H9 (cell line): ENCODE measurements around the gene LPP. TPM values are rescaled to one million over a fixed set of nuclear protein-coding genes. Genes with fewer than 3 reads are reported as not detected.

Experiments
- DNase-seq: peaks from one replicate; pipeline ENCODE4 v3.0.0-alpha.2; 2017
- H2AFZ ChIP-seq: one replicate; pipeline ENCODE4 v1.6.1; 2013; ENCODE audit warnings: mild to moderate bottlenecking, low read length, control low read depth, moderate library complexity
- H2AK5ac ChIP-seq: 2 replicates; pipeline ENCODE4 v1.6.1; 2013; ENCODE audit warnings: low read length, control low read depth, mixed read lengths; ENCODE audit not compliant: insufficient read length
- H2BK120ac ChIP-seq: one replicate; pipeline ENCODE4 v1.6.1; 2013; ENCODE audit warnings: low read depth, mild to moderate bottlenecking, low read length, control low read depth, inconsistent platforms; ENCODE audit not compliant: poor library complexity, severe bottlenecking
- H2BK12ac ChIP-seq: 2 replicates; pipeline ENCODE4 v1.6.1; 2013; ENCODE audit warnings: low read length, control low read depth, mixed read lengths, low read depth; ENCODE audit not compliant: insufficient read length
- H2BK15ac ChIP-seq: 2 replicates; pipeline ENCODE4 v1.6.1; 2013; ENCODE audit warnings: low read depth, low read length, control low read depth
- H2BK20ac ChIP-seq: one replicate; pipeline ENCODE4 v1.6.1; 2013; ENCODE audit warnings: low read depth, mild to moderate bottlenecking, low read length, control low read depth, inconsistent platforms; ENCODE audit not compliant: poor library complexity, severe bottlenecking
- H2BK5ac ChIP-seq: 2 replicates; pipeline ENCODE4 v1.6.1; 2013; ENCODE audit warnings: low read length, control low read depth, mixed read lengths; ENCODE audit not compliant: insufficient read length
- H3K14ac ChIP-seq: 2 replicates; pipeline ENCODE4 v1.6.1; 2013; ENCODE audit warnings: low read length, control low read depth; ENCODE audit not compliant: insufficient read depth
- H3K18ac ChIP-seq: 2 replicates; pipeline ENCODE4 v1.6.1; 2013; ENCODE audit warnings: low read depth, mild to moderate bottlenecking, mixed read lengths, low read length, control low read depth; ENCODE audit not compliant: insufficient read length
- H3K23ac ChIP-seq: 2 replicates; pipeline ENCODE4 v1.6.1; 2013; ENCODE audit warnings: low read length, control low read depth, mixed read lengths, low read depth; ENCODE audit not compliant: insufficient read length
- H3K23me2 ChIP-seq: 2 replicates; pipeline ENCODE4 v1.6.1; 2013; ENCODE audit warnings: low read depth, mild to moderate bottlenecking, mixed read lengths, low read length, control low read depth; ENCODE audit not compliant: insufficient read length, poor library complexity, severe bottlenecking
- H3K27ac ChIP-seq: 2 replicates; pipeline ENCODE4 v1.5.1; 2013; ENCODE audit warnings: low read length, control low read depth, mixed read lengths, low read depth; ENCODE audit not compliant: insufficient read length
- H3K27me3 ChIP-seq: 2 replicates; pipeline ENCODE4 v1.6.1; 2013; ENCODE audit warnings: low read length, control low read depth, inconsistent platforms; ENCODE audit not compliant: insufficient read depth
- H3K4ac ChIP-seq: 2 replicates; pipeline ENCODE4 v1.6.1; 2013; ENCODE audit warnings: low read depth, mild to moderate bottlenecking, control low read depth, inconsistent platforms, low read length, moderate library complexity
- H3K4me1 ChIP-seq: 2 replicates; pipeline ENCODE4 v1.6.1; 2013; ENCODE audit warnings: low read length, control low read depth, inconsistent platforms; ENCODE audit not compliant: insufficient read depth
- H3K4me2 ChIP-seq: 2 replicates; pipeline ENCODE4 v1.6.1; 2013; ENCODE audit warnings: low read length, control low read depth, mixed read lengths; ENCODE audit not compliant: insufficient read length, insufficient read depth
- H3K56ac ChIP-seq: 2 replicates; pipeline ENCODE4 v1.6.1; 2013; ENCODE audit warnings: low read depth, mild to moderate bottlenecking, mixed read lengths, low read length, control low read depth; ENCODE audit not compliant: insufficient read length
- H3K79me1 ChIP-seq: 2 replicates; pipeline ENCODE4 v1.6.1; 2013; ENCODE audit warnings: low read depth, mild to moderate bottlenecking, moderate library complexity, low read length, control low read depth, inconsistent platforms; ENCODE audit not compliant: insufficient read depth, poor library complexity, severe bottlenecking
- H3K79me2 ChIP-seq: 2 replicates; pipeline ENCODE4 v1.6.1; 2013; ENCODE audit warnings: low read length, control low read depth, inconsistent platforms; ENCODE audit not compliant: insufficient read depth
- H3K9ac ChIP-seq: 2 replicates; pipeline ENCODE4 v1.6.1; 2013; ENCODE audit warnings: low read length, control low read depth, mixed read lengths; ENCODE audit not compliant: insufficient read length; ENCODE audit errors: extremely low read depth
- H3K9me3 ChIP-seq: one replicate; pipeline ENCODE4 v1.6.1; 2013; ENCODE audit warnings: low read depth, low read length, inconsistent platforms; ENCODE audit not compliant: control insufficient read depth
- H3T11ph ChIP-seq: one replicate; pipeline ENCODE4 v1.6.1; 2013; ENCODE audit warnings: mild to moderate bottlenecking, low read length, control low read depth, inconsistent platforms
- H4K20me1 ChIP-seq: one replicate; pipeline ENCODE4 v1.6.1; 2013; ENCODE audit not compliant: control insufficient read depth, insufficient read length, insufficient read depth
- H4K5ac ChIP-seq: 2 replicates; pipeline ENCODE4 v1.6.1; 2013; ENCODE audit warnings: low read depth, mild to moderate bottlenecking, mixed read lengths, low read length, control low read depth; ENCODE audit not compliant: insufficient read length
- H4K8ac ChIP-seq: replicated peaks from 2 replicates; pipeline ENCODE4 v1.6.1; 2013; ENCODE audit warnings: low read length, control low read depth, mixed read lengths, low read depth; ENCODE audit not compliant: insufficient read length
- H4K91ac ChIP-seq: 2 replicates; pipeline ENCODE4 v1.6.1; 2013; ENCODE audit warnings: low read depth, mild to moderate bottlenecking, moderate library complexity, mixed read lengths, low read length, control low read depth; ENCODE audit not compliant: insufficient read length
- H3K27ac Mint-ChIP-seq, 3 experiments: 2 replicates in 2 of 3; 3 replicates in 1 of 3; pipeline ENCODE4 v1.8.0; 2020 to 2021; ENCODE audit warnings: mixed read lengths in 3 of 3, mild to moderate bottlenecking in 1 of 3, moderate library complexity in 1 of 3
- H3K27me3 Mint-ChIP-seq: 2 replicates; pipeline ENCODE4 v1.8.0; 2021; ENCODE audit warnings: low read depth, mild to moderate bottlenecking, moderate library complexity, mixed read lengths
- H3K36me3 Mint-ChIP-seq, 3 experiments: 2 replicates in 2 of 3; 3 replicates in 1 of 3; pipeline ENCODE4 v1.8.0; 2020 to 2021; ENCODE audit warnings: low read depth in 3 of 3, mixed read lengths in 3 of 3; ENCODE audit not compliant: insufficient read depth in 1 of 3
- H3K4me1 Mint-ChIP-seq, 2 experiments: 2 replicates each; pipeline ENCODE4 v1.8.0; 2020; ENCODE audit warnings: mixed read lengths in 2 of 2
- H3K4me3 Mint-ChIP-seq, 2 experiments: 2 replicates in 1 of 2; 3 replicates in 1 of 2; pipeline ENCODE4 v1.8.0; 2020 to 2021; ENCODE audit warnings: mild to moderate bottlenecking in 2 of 2, mixed read lengths in 2 of 2, moderate library complexity in 1 of 2
- H3K9me3 Mint-ChIP-seq, 2 experiments: 2 replicates in 1 of 2; 3 replicates in 1 of 2; pipeline ENCODE4 v1.8.0; 2020; ENCODE audit warnings: mild to moderate bottlenecking in 2 of 2, mixed read lengths in 2 of 2, moderate library complexity in 1 of 2
- WGBS: extraction: QIAGEN DNeasy Blood & Tissue Kit; methylation state at CpG from one replicate; pipeline ENCODE4 v1.1.7; 2013; ENCODE audit warnings: missing lambda C conversion rate, low lambda C conversion rate, mixed read lengths; ENCODE audit not compliant: insufficient read length; ENCODE audit errors: extremely low coverage; 5-methylcytosine and 5-hydroxymethylcytosine counted together
- total RNA-seq: library from RNA; stranded (reverse); gene quantifications from 2 replicates; pipeline ENCODE4 v1.2.1, GENCODE V29; 2021
- TF ChIP-seq, protein P1 (sequence below): fragments of 200-600 bp; sonication (generic); conservative IDR thresholded peaks from 3 replicates; pipeline ENCODE4 v1.8.0; 2021; ENCODE audit warnings: antibody characterized with exemption, mild to moderate bottlenecking

The LPP gene
- total RNA-seq, 1 experiment from 2014 or later: 64.6 TPM

DNA sequence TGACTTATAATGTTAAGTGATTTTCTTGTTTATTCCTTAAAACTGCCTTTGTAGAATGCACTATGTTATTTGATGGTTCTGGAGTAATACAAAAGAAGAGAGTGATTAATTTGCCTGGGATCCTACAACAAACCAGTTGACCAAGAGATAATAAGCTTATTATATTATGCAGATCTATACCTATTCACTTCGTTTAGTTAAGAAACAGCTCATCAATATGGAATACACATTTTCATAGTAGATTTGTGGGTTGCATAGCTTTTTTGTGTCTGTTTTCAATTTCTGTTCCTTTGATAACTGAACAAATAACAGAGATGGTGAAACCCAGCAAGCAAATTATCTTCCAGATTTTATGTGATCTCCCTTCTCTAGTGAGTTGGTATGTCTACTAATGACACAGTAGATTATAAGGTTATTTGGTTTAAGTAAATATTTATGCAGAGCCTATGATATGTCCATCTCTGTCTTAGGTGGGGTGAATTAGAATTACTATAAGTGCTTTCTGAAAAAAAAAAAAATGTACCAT, 574.5 kb downstream of the LPP start:
- no peak overlapping the region for H3K14ac ChIP-seq
- no peak overlapping the region for H2BK15ac ChIP-seq
- H3K4me1 Mint-ChIP-seq: no peaks in the 10 kb centered on the region
- no peak overlapping the region for H3K18ac ChIP-seq
- TF ChIP-seq, protein P1, sequence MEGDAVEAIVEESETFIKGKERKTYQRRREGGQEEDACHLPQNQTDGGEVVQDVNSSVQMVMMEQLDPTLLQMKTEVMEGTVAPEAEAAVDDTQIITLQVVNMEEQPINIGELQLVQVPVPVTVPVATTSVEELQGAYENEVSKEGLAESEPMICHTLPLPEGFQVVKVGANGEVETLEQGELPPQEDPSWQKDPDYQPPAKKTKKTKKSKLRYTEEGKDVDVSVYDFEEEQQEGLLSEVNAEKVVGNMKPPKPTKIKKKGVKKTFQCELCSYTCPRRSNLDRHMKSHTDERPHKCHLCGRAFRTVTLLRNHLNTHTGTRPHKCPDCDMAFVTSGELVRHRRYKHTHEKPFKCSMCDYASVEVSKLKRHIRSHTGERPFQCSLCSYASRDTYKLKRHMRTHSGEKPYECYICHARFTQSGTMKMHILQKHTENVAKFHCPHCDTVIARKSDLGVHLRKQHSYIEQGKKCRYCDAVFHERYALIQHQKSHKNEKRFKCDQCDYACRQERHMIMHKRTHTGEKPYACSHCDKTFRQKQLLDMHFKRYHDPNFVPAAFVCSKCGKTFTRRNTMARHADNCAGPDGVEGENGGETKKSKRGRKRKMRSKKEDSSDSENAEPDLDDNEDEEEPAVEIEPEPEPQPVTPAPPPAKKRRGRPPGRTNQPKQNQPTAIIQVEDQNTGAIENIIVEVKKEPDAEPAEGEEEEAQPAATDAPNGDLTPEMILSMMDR: no peak
- H4K91ac ChIP-seq: no peak overlapping the region
- H3K27ac Mint-ChIP-seq: no peak overlapping the region
- H2BK5ac ChIP-seq: no peak overlapping the region
- no peak for DNase-seq
- H2BK120ac ChIP-seq: no peak overlapping the region
- no CpG with 5 or more reads among the region's 1 CpG for WGBS
- no peaks in the 10 kb centered on the region for H3K4me1 ChIP-seq
- H3K4me2 ChIP-seq: no peak overlapping the region
- no peak overlapping the region for H2BK20ac ChIP-seq
- no peaks in the 10 kb centered on the region for H3K23me2 ChIP-seq
- H3K79me2 ChIP-seq: no peaks in the 10 kb centered on the region
- no peaks in the 10 kb centered on the region for H3K27me3 Mint-ChIP-seq
- H3K79me1 ChIP-seq: no peaks in the 10 kb centered on the region
- no peaks in the 10 kb centered on the region for H3K9me3 Mint-ChIP-seq
- no peak overlapping the region for H3K4ac ChIP-seq
- H3K4me3 Mint-ChIP-seq: no peak overlapping the region
- H2AFZ ChIP-seq: no peak overlapping the region
- no peaks in the 10 kb centered on the region for H3K36me3 Mint-ChIP-seq
- H3K56ac ChIP-seq: no peak overlapping the region
- H2AK5ac ChIP-seq: no peak overlapping the region
- H3K9ac ChIP-seq: no peak overlapping the region
- no peaks in the 10 kb centered on the region for H4K20me1 ChIP-seq
- no peak overlapping the region for H4K5ac ChIP-seq
- no peak overlapping the region for H3T11ph ChIP-seq
- H3K27me3 ChIP-seq: no peaks in the 10 kb centered on the region
- no peak overlapping the region for H2BK12ac ChIP-seq
- no peak overlapping the region for H4K8ac ChIP-seq
- H3K23ac ChIP-seq: no peak overlapping the region
- no peaks in the 10 kb centered on the region for H3K9me3 ChIP-seq
- no peak overlapping the region for H3K27ac ChIP-seq
